Subcutaneous adipose tissue (tissue), 4 donors: ENCODE measurements around the gene NDNF. TPM values are rescaled to one million over a fixed set of nuclear protein-coding genes. Genes with fewer than 3 reads are reported as not detected.

ENCODE experiments used
- CTCF ChIP-seq: fragments of 450-650 bp; IDR thresholded peaks from one replicate; pipeline ENCODE4 v1.5.1; 2016; ENCODE audit warnings: low read depth, mild to moderate bottlenecking, control low read depth, antibody characterized with exemption, moderate library complexity
- total RNA-seq, 4 donors: library from RNA; depleted of rRNA; stranded (reverse); fragments of >200 nt; gene quantifications; one replicate each; pipeline ENCODE4 v1.1.0, GENCODE V29; 2016

Gene NDNF
- total RNA-seq, 4 donors from 2014 or later: 3.9 to 6.6 (median 4.5) TPM

GRCh38 chr4:121016611-121017010, 55.7 kb downstream of the NDNF start:
- no peak for TF ChIP-seq CTCF

GRCh38 chr4:121015421-121015820, 56.9 kb downstream of the NDNF start:
- no peak for TF ChIP-seq CTCF

- no peak for TF ChIP-seq CTCF
Measured at GRCh38 chr4:121014544-121014943, 57.8 kb downstream of the NDNF start.

GRCh38 chr4:121011780-121012340, 60.5 kb downstream of the NDNF start:
- no peak for TF ChIP-seq CTCF

- TF ChIP-seq CTCF: no peak
Measured at GRCh38 chr4:121011138-121011537, 61.2 kb downstream of the NDNF start.

GRCh38 chr4:121009578-121010478, 62.5 kb downstream of the NDNF start:
- no peak for TF ChIP-seq CTCF

GRCh38 chr4:121007660-121008059, 64.7 kb downstream of the NDNF start:
- no peak for TF ChIP-seq CTCF
